ENCODE data around the gene RIC1.
"Not testable (repeated sequence)": the region's sequence is repeated elsewhere in the genome, so short reads cannot be mapped to it uniquely, and the experiment has no call there.

GRCh38 chr9:5722679-5723078, 93.8 kb downstream of the RIC1 start:
- not testable (repeated sequence) for TF ChIP-seq EZH2 (IDR thresholded peaks at IDR 0.05); POLR2AphosphoS5 (IDR thresholded peaks at IDR 0.05; ENCODE audit: borderline replicate concordance, low read depth, low read length)
